Measurements from ENCODE around the gene INPP5F. TPM values are rescaled to one million over a fixed set of nuclear protein-coding genes. Genes with fewer than 3 reads are reported as not detected.

Gene INPP5F
- total and polyA plus RNA-seq, 10 of the 15 experiments (the other 5 are each of a cell fraction or from before 2014, with no cell fraction given), result 6.0 to 49.3 (median 34.3) TPM

GRCh38 chr10:119815671-119816070, 89.8 kb downstream of the INPP5F start:
- FAIRE-seq (no peak), ATAC-seq (no peak), DNase-seq (ENCODE audit: low read depth, low spot score) (no peak)
- intact Hi-C loops (cut with micrococcal nuclease; ENCODE audit: unreplicated experiment) (no loop called here), in situ Hi-C loops (cut with MboI) (no loop called here)
- peaks cover 0 to 12% of the 10 kb centered on the region in 2 experiments; a peak in 3 of 4 replicates for H3K36me3 ChIP-seq (ENCODE audit: control insufficient read depth in 2 of 2, insufficient read depth in 2 of 2, low read length in 1 of 2)
- no peaks in the 10 kb centered on the region for H3K79me2 ChIP-seq (ENCODE audit: control insufficient read depth, insufficient read depth, low read length)
- H4K20me1 ChIP-seq (ENCODE audit: control insufficient read depth, insufficient read depth), result no peaks in the 10 kb centered on the region
- H3K9ac ChIP-seq (ENCODE audit: control insufficient read depth, insufficient read depth, low read length), result no peak overlapping the region
- no peak for TF ChIP-seq NFYA (IDR thresholded peaks at IDR 0.05; ENCODE audit: borderline replicate concordance, low read depth, low read length)
- TF ChIP-seq BRCA1 (IDR thresholded peaks at IDR 0.05; ENCODE audit: low read depth, low read length), result no peak
- TF ChIP-seq SUPT20H (IDR thresholded peaks at IDR 0.05; ENCODE audit: borderline replicate concordance, control insufficient read depth, low read depth, low read length), result no peak
- no peak for TF ChIP-seq ZNF687 (IDR thresholded peaks at IDR 0.05)
- no peak for TF ChIP-seq SIN3A (IDR thresholded peaks at IDR 0.05; ENCODE audit: low read depth, low read length)
- no peak for TF ChIP-seq BACH1 (IDR thresholded peaks at IDR 0.05; ENCODE audit: borderline replicate concordance)
- no peak for TF ChIP-seq NFXL1 (IDR thresholded peaks at IDR 0.05; ENCODE audit: borderline replicate concordance)
- no peak for TF ChIP-seq SMAD1 (IDR thresholded peaks at IDR 0.05; ENCODE audit: low read depth, partially characterized antibody)
- no peak overlapping the region for H2AFZ ChIP-seq (ENCODE audit: control insufficient read depth, low read depth, low read length)
- H3K4me3 ChIP-seq, result no peak overlapping the region
- no peaks in the 10 kb centered on the region for H3K9me3 ChIP-seq (replicated peaks; ENCODE audit: control insufficient read depth, insufficient read depth, low read length)
- ChIA-PET SMC1A (ENCODE audit: uncharacterized antibody, unreplicated experiment) (interaction anchor here (0.9 kb wide), 1 partner anchor 65 kb away, joined by 4 read pairs; no protein-coding TSS in a partner anchor), POLR2A (no interaction called here), RAD21 (ENCODE audit: unreplicated experiment) (no interaction called here), CTCF (interaction anchor here (0.8 to 1.3 kb wide), 2 partner anchors 65 to 128 kb away, joined by 3 to 4 read pairs; no protein-coding TSS in a partner anchor)
- H3K27me3 ChIP-seq (replicated peaks in 1 of 2; ENCODE audit: control insufficient read depth in 2 of 2, insufficient read depth in 2 of 2, low read length in 1 of 2), result no peaks in the 10 kb centered on the region
- no TSS peak for BruUV-seq (replicated peaks)
- no peaks in the 10 kb centered on the region for H3K4me1 ChIP-seq (ENCODE audit: control insufficient read depth, insufficient read depth, low read length)
- no peak overlapping the region for H3K27ac ChIP-seq (ENCODE audit: control insufficient read depth, insufficient read depth)
- WGBS (ENCODE audit: insufficient coverage, insufficient replicate concordance, low lambda C conversion rate, missing lambda C conversion rate), result 77% methylated on average over 7 of the region's 7 CpGs
- H3K4me2 ChIP-seq (ENCODE audit: control insufficient read depth, insufficient read depth), result no peak overlapping the region
